GM12891 (cell line): ENCODE measurements around the gene CTNNA3.
"Not testable (repeated sequence)": the region's sequence is repeated elsewhere in the genome, so short reads cannot be mapped to it uniquely, and the experiment has no call there.

Experiments used
- DNase-seq: peaks from one replicate; pipeline ENCODE4 v3.0.0; 2011; ENCODE audit warnings: low spot score; ENCODE audit not compliant: insufficient read length
- FAIRE-seq: peaks from 2 replicates; lab custom pipeline; 2011; peaks lifted over from hg19 to GRCh38; lab: Jason Lieb, UNC
- PAX5 ChIP-seq: IDR thresholded peaks from 2 replicates; pipeline ENCODE4 v1.6.1; 2011; ENCODE audit warnings: low read length, moderate library complexity, mild to moderate bottlenecking; ENCODE audit not compliant: insufficient read depth, severe bottlenecking
- POLR2A ChIP-seq: IDR thresholded peaks from 2 replicates; pipeline ENCODE4 v1.6.1; 2011; ENCODE audit warnings: low read depth, low read length, control low read depth
- POLR2AphosphoS5 ChIP-seq: IDR thresholded peaks from 2 replicates; pipeline ENCODE4 v1.6.1; 2011; ENCODE audit warnings: low read depth, low read length, control low read depth
- POU2F2 ChIP-seq: IDR thresholded peaks from 2 replicates; pipeline ENCODE4 v1.6.1; 2011; ENCODE audit warnings: low read depth, mild to moderate bottlenecking, control low read depth, low read length, moderate library complexity
- SPI1 ChIP-seq: IDR thresholded peaks from 2 replicates; pipeline ENCODE4 v1.6.1; 2011; ENCODE audit warnings: low read depth, low read length, control low read depth
- TAF1 ChIP-seq: IDR thresholded peaks from 2 replicates; pipeline ENCODE4 v1.6.1; 2011; ENCODE audit warnings: low read depth, low read length, control low read depth

The CTNNA3 gene

GRCh38 chr10:66381045-66381444 lies 1315.0 kb downstream of the CTNNA3 start:
- no peak for DNase-seq
- no peak for FAIRE-seq
- TF ChIP-seq POLR2AphosphoS5 (no peak), POU2F2 (no peak), SPI1 (no peak)

- DNase-seq (no peak), FAIRE-seq (no peak)
- TF ChIP-seq POU2F2 (no peak), POLR2A (no peak)
Observed at GRCh38 chr10:66378117-66378876, 1317.7 kb downstream of the CTNNA3 start.

- DNase-seq (no peak), FAIRE-seq (no peak)
- TF ChIP-seq POLR2AphosphoS5 (no peak), TAF1 (no peak)
Observed at GRCh38 chr10:66368146-66368545, 1327.8 kb downstream of the CTNNA3 start.

- no peak for TF ChIP-seq POU2F2
- FAIRE-seq (no peak), DNase-seq (no peak)
Observed at GRCh38 chr10:66366163-66366562, 1329.8 kb downstream of the CTNNA3 start.

- no peak for TF ChIP-seq SPI1
- TF ChIP-seq TAF1: no peak
- no peak for TF ChIP-seq POLR2A
- TF ChIP-seq PAX5: no peak
- TF ChIP-seq POLR2AphosphoS5: no peak
- no peak for TF ChIP-seq POU2F2
- FAIRE-seq (no peak), DNase-seq (no peak)
Observed at GRCh38 chr10:66365686-66366085, 1330.3 kb downstream of the CTNNA3 start.

- no peak for TF ChIP-seq POLR2A
- TF ChIP-seq SPI1: no peak
- TF ChIP-seq PAX5: no peak
- no peak for TF ChIP-seq POLR2AphosphoS5
- no peak for TF ChIP-seq TAF1
- no peak for TF ChIP-seq POU2F2
- no peak for FAIRE-seq
- DNase-seq: no peak
Observed at GRCh38 chr10:66362522-66362921, 1333.5 kb downstream of the CTNNA3 start.

- FAIRE-seq, DNase-seq: not testable (repeated sequence)
Observed at GRCh38 chr10:66353822-66354221, 1342.2 kb downstream of the CTNNA3 start.

- FAIRE-seq: no peak
Observed at GRCh38 chr10:66353422-66353821, 1342.6 kb downstream of the CTNNA3 start.

GRCh38 chr10:66350622-66351399 lies 1345.2 kb downstream of the CTNNA3 start:
- DNase-seq (no peak), FAIRE-seq (no peak)
- no peak for TF ChIP-seq TAF1
- TF ChIP-seq POLR2AphosphoS5: no peak
- no peak for TF ChIP-seq SPI1
- no peak for TF ChIP-seq PAX5
- no peak for TF ChIP-seq POLR2A
- no peak for TF ChIP-seq POU2F2

More at GRCh38 chr10:66353422-66353821, 1342.6 kb downstream of the CTNNA3 start:
- TF ChIP-seq PAX5: no peak
- TF ChIP-seq SPI1: no peak
- TF ChIP-seq POU2F2: no peak
- TF ChIP-seq POLR2AphosphoS5: no peak
- no peak for TF ChIP-seq POLR2A
- no peak for TF ChIP-seq TAF1
- no peak for DNase-seq

GRCh38 chr10:66349726-66350125 lies 1346.3 kb downstream of the CTNNA3 start:
- TF ChIP-seq POLR2A (no peak), SPI1 (no peak), POU2F2 (no peak), POLR2AphosphoS5 (no peak), TAF1 (no peak), PAX5 (no peak)
- FAIRE-seq (no peak), DNase-seq (no peak)
